Body of pancreas (tissue), 4 donors: ENCODE data around the gene ACVR2A. TPM values are rescaled to one million over a fixed set of nuclear protein-coding genes. Genes with fewer than 3 reads are reported as not detected.
A peak's percentile ranks its signal among the peaks of the same experiment; 100 is the strongest.

Experiments
- ATAC-seq: fragments of 150-250 bp; one replicate; pipeline ENCODE4 v1.9.1; 2016
- DNase-seq, 4 donors: peaks; one replicate each; pipeline ENCODE4 v3.0.0-alpha.2; 2019
- H3K27ac ChIP-seq, 4 donors: fragments of 200-600 bp; sonication (generic); 1 replicate in 3 of 4; 2 replicates in 1 of 4; pipeline versions ENCODE4 v1.5.1 to v1.6.1; 2016 to 2019; ENCODE audit warnings: mild to moderate bottlenecking in 1 of 4, mixed read lengths in 1 of 4, moderate library complexity in 1 of 4
- H3K27me3 ChIP-seq, 2 donors: fragments of 200-600 bp; sonication (generic); one replicate each; pipeline ENCODE4 v1.6.0; 2016; ENCODE audit warnings: mild to moderate bottlenecking in 1 of 2
- H3K36me3 ChIP-seq, 2 donors: fragments of 200-600 bp; sonication (generic); replicated peaks in 1 of 2; 2 replicates each; pipeline ENCODE4 v1.5.1; 2016; ENCODE audit warnings: low read depth in 2 of 2; ENCODE audit not compliant: insufficient read depth in 1 of 2
- H3K4me1 ChIP-seq: fragments of 200-600 bp; sonication (generic); one replicate; pipeline ENCODE4 v1.6.0; 2016
- H3K4me3 ChIP-seq, 2 donors: fragments of 200-600 bp; sonication (generic); 1 replicate in 1 of 2; 2 replicates in 1 of 2; pipeline ENCODE4 v1.5.1; 2016 to 2019
- H3K9me3 ChIP-seq, 3 donors: fragments of 200-600 bp; sonication (generic); 1 replicate in 2 of 3; 2 replicates in 1 of 3; pipeline ENCODE4 v1.5.1; 2016
- POLR2A ChIP-seq, 3 donors: fragments of 450-650 bp; IDR thresholded peaks; one replicate each; pipeline ENCODE4 v1.6.1; 2016; ENCODE audit warnings: antibody characterized with exemption in 3 of 3, mild to moderate bottlenecking in 2 of 3
- WGBS, 2 donors: methylation state at CpG; one replicate each; pipeline ENCODE4 v1.1.5; 2017; 5-methylcytosine and 5-hydroxymethylcytosine counted together
- intact Hi-C: fragments of 100-400 bp; cut with DNase I; formaldehyde crosslinking; loops from one replicate; pipeline ENCODE4 v1.15.1; 2023
- total RNA-seq, 2 donors: library from RNA; depleted of rRNA; stranded (reverse); fragments of >200 nt; gene quantifications; one replicate each; pipeline ENCODE4 v1.1.0, GENCODE V29; 2016
- TF ChIP-seq, protein P1 (sequence below), 7 experiments: fragments of 450-650 bp in 4 of 7; fragments of 200-600 bp in 3 of 7; sonication (generic) in 3 of 7; IDR thresholded peaks; one replicate each; pipeline ENCODE4 v1.5.1; 2016 to 2019; ENCODE audit warnings: antibody characterized with exemption in 7 of 7

Gene ACVR2A
- total RNA-seq, 2 donors from 2014 or later: 5.6 to 25.9 TPM

DNA sequence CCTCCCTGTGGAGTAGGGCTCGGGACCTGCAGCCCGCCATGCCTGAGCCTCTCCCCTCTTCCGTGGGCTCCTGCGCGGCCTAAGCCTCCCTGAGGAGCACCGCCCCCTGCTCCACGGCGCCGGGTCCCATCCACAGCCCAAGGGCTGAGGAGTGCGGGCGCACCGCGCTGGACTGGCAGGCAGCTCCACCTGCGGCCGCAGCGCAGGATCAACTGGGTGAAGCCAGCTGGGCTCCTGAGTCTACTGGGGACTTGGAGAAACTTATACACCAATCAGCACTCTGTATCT lies 17.8 kb upstream of the ACVR2A start:
- H3K9me3 ChIP-seq: no peaks in the 10 kb centered on the region
- H3K27ac ChIP-seq: no peak overlapping the region
- whole genome bisulfite sequencing, 2 donors: 92% methylated on average over 16 of the region's 16 CpGs; no CpG with 5 or more reads in 1 of the 2 donors
- ATAC-seq (no peak), DNase-seq (no peak)
- TF ChIP-seq, protein P1, sequence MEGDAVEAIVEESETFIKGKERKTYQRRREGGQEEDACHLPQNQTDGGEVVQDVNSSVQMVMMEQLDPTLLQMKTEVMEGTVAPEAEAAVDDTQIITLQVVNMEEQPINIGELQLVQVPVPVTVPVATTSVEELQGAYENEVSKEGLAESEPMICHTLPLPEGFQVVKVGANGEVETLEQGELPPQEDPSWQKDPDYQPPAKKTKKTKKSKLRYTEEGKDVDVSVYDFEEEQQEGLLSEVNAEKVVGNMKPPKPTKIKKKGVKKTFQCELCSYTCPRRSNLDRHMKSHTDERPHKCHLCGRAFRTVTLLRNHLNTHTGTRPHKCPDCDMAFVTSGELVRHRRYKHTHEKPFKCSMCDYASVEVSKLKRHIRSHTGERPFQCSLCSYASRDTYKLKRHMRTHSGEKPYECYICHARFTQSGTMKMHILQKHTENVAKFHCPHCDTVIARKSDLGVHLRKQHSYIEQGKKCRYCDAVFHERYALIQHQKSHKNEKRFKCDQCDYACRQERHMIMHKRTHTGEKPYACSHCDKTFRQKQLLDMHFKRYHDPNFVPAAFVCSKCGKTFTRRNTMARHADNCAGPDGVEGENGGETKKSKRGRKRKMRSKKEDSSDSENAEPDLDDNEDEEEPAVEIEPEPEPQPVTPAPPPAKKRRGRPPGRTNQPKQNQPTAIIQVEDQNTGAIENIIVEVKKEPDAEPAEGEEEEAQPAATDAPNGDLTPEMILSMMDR (IDR thresholded peaks at IDR 0.05): no peak
- TF ChIP-seq POLR2A (IDR thresholded peaks at IDR 0.05): no peak
- H3K36me3 ChIP-seq: no peaks in the 10 kb centered on the region
- no peak overlapping the region for H3K4me3 ChIP-seq
- no peaks in the 10 kb centered on the region for H3K27me3 ChIP-seq
- intact Hi-C loops: no loop called here
- H3K4me1 ChIP-seq: no peaks in the 10 kb centered on the region

DNA sequence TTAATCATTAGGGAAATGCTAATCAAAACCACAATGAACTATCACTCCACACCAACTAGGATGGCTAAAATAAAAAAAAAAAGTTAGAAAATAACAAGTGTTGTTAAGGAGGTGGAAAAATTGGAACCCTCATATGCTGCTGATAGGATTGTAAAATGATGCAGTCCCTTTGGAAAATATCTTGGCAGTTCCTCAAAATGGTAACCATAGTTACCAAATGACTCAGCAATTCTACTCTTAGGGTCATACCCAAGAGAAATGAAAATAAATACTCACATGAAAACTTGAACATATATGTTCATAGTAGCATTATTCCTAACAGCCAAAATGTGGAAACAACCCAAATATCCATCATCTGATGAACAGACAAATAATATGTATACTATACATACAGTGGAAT lies 15.7 kb upstream of the ACVR2A start:
- Histone ChIP-seq H3K4me1 (no peaks in the 10 kb centered on the region), H3K4me3 (no peak overlapping the region), H3K36me3 (no peaks in the 10 kb centered on the region), H3K27ac (no peak overlapping the region), H3K27me3 (no peaks in the 10 kb centered on the region), H3K9me3 (no peaks in the 10 kb centered on the region)
- ATAC-seq: no peak
- TF ChIP-seq, protein P1 (IDR thresholded peaks at IDR 0.05): no peak
- TF ChIP-seq POLR2A (IDR thresholded peaks at IDR 0.05): no peak
- intact Hi-C loops: no loop called here
- DNase-seq: no peak

DNA sequence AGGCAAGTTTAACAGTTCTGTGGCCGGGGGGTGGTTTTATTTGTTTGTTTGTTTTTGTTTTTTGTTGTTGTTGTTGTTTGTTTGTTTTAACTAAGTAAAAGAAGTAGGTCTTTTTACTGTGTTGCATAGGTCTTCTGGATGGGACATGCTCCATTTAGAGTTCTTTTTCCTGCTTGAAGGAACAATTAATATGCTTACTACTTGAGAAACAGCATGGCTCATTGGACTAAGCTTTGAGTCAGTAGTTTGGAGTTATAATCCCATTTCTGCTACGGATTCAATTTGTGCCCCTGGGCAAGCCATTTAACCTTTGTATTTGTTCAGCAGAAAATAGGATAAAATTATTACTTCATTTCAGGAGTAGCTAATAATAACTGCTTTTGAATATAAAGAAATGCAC lies 8.7 kb upstream of the ACVR2A start:
- Histone ChIP-seq H3K27ac (no peak overlapping the region), H3K9me3 (no peaks in the 10 kb centered on the region), H3K4me3 (no peak overlapping the region), H3K36me3 (no peaks in the 10 kb centered on the region), H3K27me3 (no peaks in the 10 kb centered on the region), H3K4me1 (no peaks in the 10 kb centered on the region)
- ATAC-seq: no peak
- TF ChIP-seq, protein P1 (IDR thresholded peaks at IDR 0.05): no peak
- TF ChIP-seq POLR2A (IDR thresholded peaks at IDR 0.05): no peak
- intact Hi-C loops: no loop called here
- WGBS, 2 donors: 80 to 89% methylated on average over 2 of the region's 2 CpGs
- DNase-seq: no peak

DNA sequence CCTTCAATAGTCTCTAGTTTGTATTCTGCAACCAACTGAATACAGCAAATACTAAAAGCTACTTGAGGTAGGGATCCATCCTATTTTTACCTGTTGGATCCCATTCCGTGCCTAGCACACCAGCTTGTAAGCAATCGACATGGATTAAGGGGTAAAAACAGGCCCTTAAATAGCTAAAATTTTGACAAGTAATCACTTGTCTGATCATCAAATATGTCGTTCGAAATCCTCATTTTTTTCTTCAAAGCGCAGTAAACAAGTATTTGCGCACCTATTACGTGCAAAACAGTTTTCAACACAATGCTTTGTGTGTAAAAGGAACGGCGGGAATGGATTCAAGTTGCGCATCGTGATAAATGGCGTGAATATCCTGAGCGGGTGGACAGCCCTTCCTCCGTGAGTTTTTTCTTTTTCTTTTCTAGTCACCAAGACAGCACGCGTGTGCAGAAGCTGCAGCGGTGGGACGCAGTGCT lies 1.4 kb upstream of the ACVR2A start:
- peak overlapping the region; percentile 86 to 99 (median 96) for H3K27ac ChIP-seq
- intact Hi-C loops: no loop called here
- TF ChIP-seq POLR2A (IDR thresholded peaks at IDR 0.05): no peak
- TF ChIP-seq, protein P1 (IDR thresholded peaks at IDR 0.05): no peak
- H3K9me3 ChIP-seq: no peaks in the 10 kb centered on the region
- WGBS, 2 donors: 2% methylated on average over 18 of the region's 18 CpGs
- peak overlapping the region; percentile 78 to 92 for H3K4me3 ChIP-seq
- H3K4me1 ChIP-seq: peaks cover 30% of the 10 kb centered on the region
- DNase-seq (no peak), ATAC-seq (no peak)
- H3K27me3 ChIP-seq: no peaks in the 10 kb centered on the region
- no peaks in the 10 kb centered on the region for H3K36me3 ChIP-seq

DNA sequence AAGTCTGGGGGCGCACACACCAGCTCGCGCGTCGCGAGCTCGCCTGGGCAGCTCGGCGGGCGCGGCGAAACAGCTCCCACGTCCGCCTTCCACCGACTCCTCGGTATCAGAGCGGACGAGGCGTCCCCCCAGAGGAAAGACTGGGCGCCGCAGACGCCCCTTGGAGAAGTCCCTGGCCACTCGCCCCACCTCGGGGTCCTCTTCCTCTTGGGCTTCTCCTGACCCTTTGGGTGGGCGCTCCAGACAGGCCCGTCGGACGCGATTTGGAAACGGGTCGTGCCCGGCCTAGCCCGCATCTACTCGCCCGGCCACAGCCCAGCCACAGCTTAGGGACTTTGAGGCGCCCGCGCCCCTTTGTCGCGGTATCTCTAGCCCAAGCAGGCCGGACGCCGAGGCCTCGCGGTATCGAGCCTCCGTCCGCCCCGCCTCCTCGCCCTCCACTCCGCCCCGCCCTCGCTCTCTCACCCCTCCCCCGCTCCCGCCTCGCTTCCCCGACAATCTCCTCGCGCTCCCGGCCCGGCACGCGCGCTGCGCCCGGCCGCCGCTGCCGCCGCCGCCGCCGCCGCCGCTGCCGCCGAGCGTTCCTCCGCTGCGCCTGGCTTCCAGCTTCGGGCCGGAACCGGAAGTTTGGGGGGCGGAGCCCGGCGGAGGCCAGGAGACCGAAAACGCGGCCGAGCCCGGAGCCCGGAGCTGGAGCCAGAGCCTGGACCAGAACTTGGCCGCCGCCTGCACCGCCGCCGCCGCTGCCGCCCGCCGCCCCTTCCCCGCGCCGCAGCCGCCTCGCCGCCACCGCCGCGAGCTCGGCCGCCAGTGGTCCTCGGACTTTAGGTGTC lies 749 bp upstream of the ACVR2A start:
- DNase-seq: peak; percentile 92 to 94 (median 94)
- no peaks in the 10 kb centered on the region for H3K36me3 ChIP-seq
- intact Hi-C loops: no loop called here
- peak overlapping the region; percentile 86 to 99 (median 96) for H3K27ac ChIP-seq
- TF ChIP-seq POLR2A (IDR thresholded peaks at IDR 0.05): peak; percentile 59 to 84 (median 82)
- TF ChIP-seq, protein P1 (IDR thresholded peaks at IDR 0.05): peak in 5 of 7 experiments; percentile 12 to 39 (median 35)
- H3K4me1 ChIP-seq: peaks cover 30% of the 10 kb centered on the region
- peak overlapping the region; percentile 78 to 92 for H3K4me3 ChIP-seq
- no peaks in the 10 kb centered on the region for H3K9me3 ChIP-seq
- H3K27me3 ChIP-seq: no peaks in the 10 kb centered on the region
- WGBS, 2 donors: 0% methylated on average over 36 to 106 of the region's 113 CpGs
- ATAC-seq: peak; percentile 92
